Measurements from ENCODE around the gene CARD6. TPM values are rescaled to one million over a fixed set of nuclear protein-coding genes. Genes with fewer than 3 reads are reported as not detected.
"Not testable (repeated sequence)": the region's sequence is repeated elsewhere in the genome, so short reads cannot be mapped to it uniquely, and the experiment has no call there.

CARD6 gene
- total and polyA plus RNA-seq, 2 of the 4 experiments (the other 2 are of a cell fraction) = 1.8 to 4.3 TPM

DNA sequence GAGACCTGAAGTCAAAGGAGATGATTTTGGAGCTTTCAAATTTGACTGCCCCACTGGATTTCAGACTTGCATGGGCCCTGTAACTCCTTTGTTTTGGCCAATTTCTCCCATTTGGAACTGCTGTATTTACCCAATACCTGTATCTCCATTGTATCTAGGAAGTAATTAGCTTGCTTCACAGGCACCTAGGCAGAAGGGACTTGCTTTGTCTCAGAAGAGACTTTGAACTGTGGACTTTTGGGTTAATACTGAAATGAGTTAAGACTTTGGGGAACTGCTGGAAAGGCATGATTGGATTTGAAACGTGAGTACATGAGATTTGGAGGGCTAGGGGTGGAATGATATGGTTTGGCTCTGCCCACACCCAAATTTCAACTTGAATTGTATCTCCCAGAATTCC is 41.9 kb downstream of the CARD6 start:
- H2AK9ac ChIP-seq (replicated peaks; ENCODE audit: low read depth, low read length, poor library complexity); BruUV-seq (replicated peaks); H3K9ac ChIP-seq (ENCODE audit: low read depth, low read length); H3K4me1 ChIP-seq (ENCODE audit: control insufficient read depth, insufficient read depth, low read length); H3K23ac ChIP-seq (ENCODE audit: low read depth, low read length); H4K91ac ChIP-seq (ENCODE audit: insufficient read depth, low read depth, low read length); H3K14ac ChIP-seq (replicated peaks; ENCODE audit: low read depth, low read length); DNase-seq; H4K5ac ChIP-seq (ENCODE audit: low read depth, low read length); H2BK5ac ChIP-seq (ENCODE audit: low read depth, low read length, poor library complexity, severe bottlenecking); CTCF ChIA-PET; H3K4me2 ChIP-seq (ENCODE audit: low read depth, low read length); H3K36me3 ChIP-seq (ENCODE audit: control insufficient read depth, insufficient read depth, low read length); H3K18ac ChIP-seq (ENCODE audit: low read depth, low read length); H2AK5ac ChIP-seq (ENCODE audit: low read depth, low read length); POLR2A ChIA-PET (ENCODE audit: unreplicated experiment); H2AFZ ChIP-seq (replicated peaks; ENCODE audit: low read length, poor library complexity); H2BK120ac ChIP-seq (ENCODE audit: low read depth, low read length); in situ Hi-C loops (cut with MboI; ENCODE audit: low sequenced_read_pairs); dilution Hi-C loops (cut with HindIII; ENCODE audit: low sequenced_read_pairs, unreplicated experiment); H3K9me1 ChIP-seq (ENCODE audit: insufficient read depth, low read length); H4K20me1 ChIP-seq (ENCODE audit: insufficient read depth, low read length); intact Hi-C loops (cut with micrococcal nuclease); H3K4ac ChIP-seq (ENCODE audit: low read depth, low read length); H2BK15ac ChIP-seq (ENCODE audit: low read depth, low read length); H3K79me1 ChIP-seq (ENCODE audit: low read depth in 1 of 2, low read length in 2 of 2); ATAC-seq (ENCODE audit: low read depth); H3K9me3 ChIP-seq (ENCODE audit: control insufficient read depth, insufficient read depth, low read length); H4K8ac ChIP-seq (ENCODE audit: low read depth in 2 of 2, low read length in 2 of 2); H2BK20ac ChIP-seq (ENCODE audit: low read depth, low read length); H3K56ac ChIP-seq (ENCODE audit: extremely low read depth, insufficient read depth, low read length); H3K27me3 ChIP-seq (ENCODE audit: control insufficient read depth, insufficient read depth, low read length); H3K4me3 ChIP-seq (ENCODE audit: insufficient read depth, low read depth, low read length); H3K27ac ChIP-seq (ENCODE audit: insufficient read depth, low read length): not testable (repeated sequence)
- WGBS, 2 experiments (ENCODE audit: extremely low coverage in 2 of 2, insufficient read length in 1 of 2) = no CpG with 5 or more reads among the region's 1 CpG

DNA sequence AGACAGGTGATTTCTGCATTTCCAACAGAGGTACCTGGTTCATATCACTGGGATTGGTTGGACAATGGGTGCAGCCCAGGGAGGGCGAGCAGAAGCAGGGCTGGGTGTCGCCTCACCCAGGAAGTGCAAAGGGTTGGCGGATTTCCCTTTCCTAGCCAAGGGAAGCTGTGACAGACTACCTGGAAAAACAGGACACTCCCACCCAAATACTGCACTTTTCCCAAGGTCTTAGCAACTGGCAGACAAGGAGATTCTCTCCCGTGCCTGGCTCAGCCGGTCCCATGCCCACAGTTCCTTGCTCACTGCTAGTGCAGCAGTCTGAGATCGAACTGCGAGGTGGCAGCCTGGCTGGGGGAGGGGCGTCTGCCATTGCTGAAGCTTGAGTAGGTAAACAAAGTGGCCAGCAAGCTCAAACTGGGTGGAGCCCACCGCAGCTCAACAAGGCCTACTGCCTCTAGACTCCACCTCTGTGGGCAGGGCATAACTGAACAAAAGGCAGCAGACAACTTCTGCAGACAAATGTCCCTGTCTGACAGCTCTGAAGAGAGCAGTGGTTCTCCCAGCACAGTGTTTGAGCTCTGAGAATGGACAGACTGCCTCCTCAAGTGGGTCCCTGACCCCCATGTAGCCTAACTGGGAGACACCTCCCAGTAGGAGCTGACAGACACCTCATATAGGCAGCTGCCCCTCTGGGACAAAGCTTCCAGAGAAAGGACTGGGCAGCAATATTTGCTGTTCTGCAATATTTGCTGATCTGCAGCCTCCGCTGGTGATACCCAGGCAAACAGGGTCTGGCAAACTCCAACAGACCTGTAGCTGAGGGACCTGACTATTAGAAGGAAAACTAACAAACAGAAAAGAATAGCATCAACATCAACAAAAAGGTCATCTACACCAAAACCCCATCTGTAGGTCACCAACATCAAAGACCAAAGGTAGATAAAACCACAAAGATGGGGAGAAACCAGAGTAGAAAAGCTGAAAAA is 54.6 kb downstream of the CARD6 start:
- H4K5ac ChIP-seq (ENCODE audit: low read depth, low read length); in situ Hi-C loops (cut with MboI; ENCODE audit: low sequenced_read_pairs); H3K79me1 ChIP-seq (ENCODE audit: low read depth in 1 of 2, low read length in 2 of 2); H3K27me3 ChIP-seq (ENCODE audit: control insufficient read depth, insufficient read depth, low read length); H2AK5ac ChIP-seq (ENCODE audit: low read depth, low read length); intact Hi-C loops (cut with micrococcal nuclease); H3K56ac ChIP-seq (ENCODE audit: extremely low read depth, insufficient read depth, low read length); H2BK120ac ChIP-seq (ENCODE audit: low read depth, low read length); H2AK9ac ChIP-seq (replicated peaks; ENCODE audit: low read depth, low read length, poor library complexity); H3K4ac ChIP-seq (ENCODE audit: low read depth, low read length); H3K14ac ChIP-seq (replicated peaks; ENCODE audit: low read depth, low read length); H3K36me3 ChIP-seq (ENCODE audit: control insufficient read depth, insufficient read depth, low read length); POLR2A ChIA-PET (ENCODE audit: unreplicated experiment); H3K4me2 ChIP-seq (ENCODE audit: low read depth, low read length); H4K91ac ChIP-seq (ENCODE audit: insufficient read depth, low read depth, low read length); H4K20me1 ChIP-seq (ENCODE audit: insufficient read depth, low read length); H3K4me1 ChIP-seq (ENCODE audit: control insufficient read depth, insufficient read depth, low read length); H3K9me3 ChIP-seq (ENCODE audit: control insufficient read depth, insufficient read depth, low read length); dilution Hi-C loops (cut with HindIII; ENCODE audit: low sequenced_read_pairs, unreplicated experiment); DNase-seq; H2BK5ac ChIP-seq (ENCODE audit: low read depth, low read length, poor library complexity, severe bottlenecking); H3K9me1 ChIP-seq (ENCODE audit: insufficient read depth, low read length); H2AFZ ChIP-seq (replicated peaks; ENCODE audit: low read length, poor library complexity); ATAC-seq (ENCODE audit: low read depth); H3K18ac ChIP-seq (ENCODE audit: low read depth, low read length); H3K9ac ChIP-seq (ENCODE audit: low read depth, low read length); H3K23ac ChIP-seq (ENCODE audit: low read depth, low read length); BruUV-seq (replicated peaks); H3K27ac ChIP-seq (ENCODE audit: insufficient read depth, low read length); H4K8ac ChIP-seq (ENCODE audit: low read depth in 2 of 2, low read length in 2 of 2); H2BK15ac ChIP-seq (ENCODE audit: low read depth, low read length); H2BK20ac ChIP-seq (ENCODE audit: low read depth, low read length); H3K4me3 ChIP-seq (ENCODE audit: insufficient read depth, low read depth, low read length): not testable (repeated sequence)
- WGBS, 2 experiments (ENCODE audit: extremely low coverage in 2 of 2, insufficient read length in 1 of 2) = no CpG with 5 or more reads among the region's 10 CpGs
- CTCF ChIA-PET = interaction anchor here (1.6 kb wide), 1 partner anchor 9 kb away, joined by 6 read pairs; no protein-coding TSS in a partner anchor

Measured in IMR-90 (cell line).